Retinal pigment epithelial cell (primary cell): ENCODE data around the gene BRF1.

Source experiments
- DNase-seq: peaks from one replicate; pipeline ENCODE4 v3.0.0-alpha.2; 2010; ENCODE audit warnings: low read depth
- H3K4me3 ChIP-seq: 2 replicates; pipeline ENCODE4 v1.5.1; 2011; ENCODE audit warnings: mild to moderate bottlenecking, low read length, control low read depth, moderate library complexity
- TF ChIP-seq, protein P1 (sequence below): conservative IDR thresholded peaks from 2 replicates; pipeline ENCODE4 v1.5.1; 2011; ENCODE audit warnings: low read depth, low read length, control low read depth, inconsistent platforms

Gene BRF1

DNA sequence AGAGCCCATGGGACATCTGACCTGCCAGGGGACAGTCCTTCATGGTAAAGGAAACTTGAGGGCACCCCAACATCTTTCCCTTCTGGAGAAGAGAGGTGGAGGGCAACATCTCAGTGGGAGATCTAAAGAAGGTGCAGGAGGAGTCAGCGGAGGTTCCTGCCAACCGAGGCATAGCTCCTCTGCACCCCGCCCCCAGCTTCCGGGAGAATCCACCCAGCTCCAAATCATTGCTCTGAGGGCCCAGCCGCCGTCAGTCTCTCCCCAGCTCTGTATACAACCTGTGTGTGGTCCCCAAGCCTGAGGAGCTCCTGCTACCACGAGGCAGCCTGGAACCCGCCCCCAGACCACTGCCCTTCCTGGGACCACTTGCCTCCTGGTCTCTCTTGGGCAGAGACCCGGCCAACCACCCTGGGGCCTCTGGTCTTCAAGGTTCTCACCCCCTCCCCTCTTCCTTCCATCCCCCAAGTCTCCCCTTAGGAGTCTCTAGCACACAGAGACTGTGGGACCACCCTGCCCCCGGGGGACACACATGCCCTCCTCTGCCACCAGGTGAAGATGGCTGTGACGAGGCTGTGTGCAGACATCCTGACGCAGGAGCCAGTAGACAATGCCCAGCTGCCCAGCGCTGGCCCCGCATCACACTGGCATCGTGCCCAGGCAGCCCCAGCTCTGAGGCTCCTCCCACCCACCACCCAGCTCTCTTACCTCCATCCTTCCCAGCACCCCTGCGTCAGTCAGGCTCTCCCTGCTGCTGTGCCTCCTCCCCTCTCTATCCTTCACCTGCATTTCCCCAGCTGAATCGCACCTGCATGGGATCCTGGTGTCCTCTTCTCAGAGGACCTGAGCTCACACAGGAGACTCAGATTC, 106.7 kb downstream of the BRF1 start:
- no peak overlapping the region for H3K4me3 ChIP-seq
- no peak for DNase-seq
- TF ChIP-seq, protein P1, sequence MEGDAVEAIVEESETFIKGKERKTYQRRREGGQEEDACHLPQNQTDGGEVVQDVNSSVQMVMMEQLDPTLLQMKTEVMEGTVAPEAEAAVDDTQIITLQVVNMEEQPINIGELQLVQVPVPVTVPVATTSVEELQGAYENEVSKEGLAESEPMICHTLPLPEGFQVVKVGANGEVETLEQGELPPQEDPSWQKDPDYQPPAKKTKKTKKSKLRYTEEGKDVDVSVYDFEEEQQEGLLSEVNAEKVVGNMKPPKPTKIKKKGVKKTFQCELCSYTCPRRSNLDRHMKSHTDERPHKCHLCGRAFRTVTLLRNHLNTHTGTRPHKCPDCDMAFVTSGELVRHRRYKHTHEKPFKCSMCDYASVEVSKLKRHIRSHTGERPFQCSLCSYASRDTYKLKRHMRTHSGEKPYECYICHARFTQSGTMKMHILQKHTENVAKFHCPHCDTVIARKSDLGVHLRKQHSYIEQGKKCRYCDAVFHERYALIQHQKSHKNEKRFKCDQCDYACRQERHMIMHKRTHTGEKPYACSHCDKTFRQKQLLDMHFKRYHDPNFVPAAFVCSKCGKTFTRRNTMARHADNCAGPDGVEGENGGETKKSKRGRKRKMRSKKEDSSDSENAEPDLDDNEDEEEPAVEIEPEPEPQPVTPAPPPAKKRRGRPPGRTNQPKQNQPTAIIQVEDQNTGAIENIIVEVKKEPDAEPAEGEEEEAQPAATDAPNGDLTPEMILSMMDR, result no peak

DNA sequence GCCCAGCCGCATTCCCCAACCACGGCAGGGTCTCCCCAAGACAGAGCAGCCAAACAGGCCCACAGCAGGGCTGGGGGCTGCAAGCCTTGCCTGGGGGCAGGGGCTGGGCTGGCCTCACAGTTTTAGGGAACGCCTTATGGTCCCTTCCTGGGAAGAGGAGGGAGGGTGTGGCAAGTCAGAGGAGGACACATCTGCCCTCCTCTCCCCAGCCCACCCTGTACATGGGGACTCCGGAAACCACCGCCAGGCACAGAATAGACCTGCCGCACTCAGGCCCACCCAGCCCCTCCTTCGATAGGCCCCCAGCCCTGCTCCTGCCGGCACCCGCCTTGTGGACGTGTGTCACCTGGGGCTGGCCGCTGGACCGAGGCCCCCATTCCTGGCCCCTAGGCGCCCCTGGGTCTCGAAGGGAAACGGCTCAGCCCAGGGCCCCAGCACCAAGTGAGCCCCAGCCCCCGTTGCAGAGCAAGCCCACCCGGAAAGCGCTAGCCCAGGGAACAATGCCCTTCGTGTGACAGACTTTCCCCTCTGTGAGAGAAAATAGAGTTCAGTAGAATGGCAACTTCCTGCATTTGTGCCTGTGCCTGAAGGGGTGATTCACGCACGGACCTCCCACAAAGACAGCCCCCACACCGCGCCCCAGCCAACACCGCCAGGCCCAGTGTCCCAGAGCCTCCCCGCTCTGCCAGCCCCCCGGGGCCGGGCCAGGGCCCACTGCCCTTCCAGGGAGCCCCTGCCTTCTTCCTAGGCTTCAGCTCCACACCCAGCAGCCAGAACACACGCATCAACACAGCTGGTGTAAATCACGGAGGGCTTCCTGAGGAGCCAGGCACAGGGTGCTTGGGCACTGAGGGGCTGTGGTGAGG, 107.7 kb downstream of the BRF1 start:
- no peak overlapping the region for H3K4me3 ChIP-seq
- DNase-seq, result no peak
- TF ChIP-seq, protein P1, result no peak

DNA sequence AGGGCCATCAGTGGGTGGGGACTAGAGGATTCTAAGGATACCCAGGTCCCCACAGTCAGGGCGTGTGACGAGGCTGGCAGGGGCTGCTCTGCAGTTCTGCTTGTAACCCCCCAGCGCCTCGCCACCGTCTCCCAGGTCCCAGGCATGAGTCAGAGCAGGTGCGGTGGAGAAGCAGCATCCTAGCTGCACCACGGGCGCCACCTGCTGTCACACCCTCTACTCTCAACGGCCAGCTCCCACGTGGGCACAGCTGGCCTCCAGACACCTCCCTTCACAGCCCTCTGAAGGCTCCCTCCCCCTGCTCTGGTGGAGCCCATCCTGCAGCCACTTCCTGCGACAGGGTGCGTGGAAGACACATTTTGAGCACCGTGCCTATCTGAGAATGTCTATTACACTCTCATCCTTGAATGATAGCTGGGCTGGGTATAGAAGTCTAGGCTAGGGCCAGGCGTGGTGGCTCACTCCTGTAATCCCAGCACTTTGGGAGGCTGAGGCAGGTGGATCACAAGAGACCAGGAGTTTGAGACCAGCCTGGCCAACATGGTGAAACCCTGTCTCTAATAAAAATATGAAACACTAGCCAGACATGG, 112.8 kb downstream of the BRF1 start:
- TF ChIP-seq, protein P1, result no peak
- DNase-seq, result no peak
- H3K4me3 ChIP-seq, result no peak overlapping the region

DNA sequence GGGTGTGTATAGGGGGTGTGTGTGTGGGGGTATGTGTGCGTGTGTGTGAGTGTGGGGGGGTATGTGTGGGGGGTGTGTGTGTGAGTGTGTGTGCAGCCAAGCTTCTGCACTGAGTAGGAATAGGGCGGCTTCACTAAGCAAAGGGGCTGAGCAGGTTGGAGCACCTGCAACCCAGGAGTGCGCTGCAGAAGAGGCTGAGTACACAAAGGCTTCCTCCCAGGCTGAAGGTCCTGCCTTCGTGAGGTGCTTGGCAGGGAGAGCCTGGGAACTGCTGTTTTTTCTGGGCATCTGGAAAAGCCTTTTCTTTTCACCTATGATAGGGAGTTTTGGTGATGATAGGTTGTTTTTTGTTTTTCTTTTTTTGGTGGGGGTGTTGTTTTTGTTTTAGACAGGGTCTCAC, 113.7 kb downstream of the BRF1 start:
- DNase-seq, result no peak
- TF ChIP-seq, protein P1, result no peak
- H3K4me3 ChIP-seq, result no peak overlapping the region

DNA sequence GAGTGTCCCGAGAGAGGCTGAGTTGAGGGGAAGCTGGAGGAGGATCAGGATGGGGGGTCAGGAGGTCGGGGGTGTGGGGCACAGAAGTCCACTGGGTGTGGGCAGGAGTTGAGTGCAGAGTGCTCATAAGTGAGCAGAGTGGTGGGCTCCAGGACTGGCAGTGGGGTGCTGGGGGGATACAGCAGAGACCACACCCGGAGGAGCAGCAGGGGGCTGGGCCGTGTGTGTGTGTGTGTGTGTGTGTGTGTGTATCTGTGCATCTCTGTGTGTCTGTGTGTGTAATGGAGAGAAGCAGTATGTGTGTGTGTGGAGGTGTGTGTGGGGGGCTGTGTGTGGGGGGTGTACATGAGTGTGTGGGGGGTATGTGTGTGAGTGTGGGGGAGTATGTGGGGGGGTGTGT, 114.8 kb downstream of the BRF1 start:
- H3K4me3 ChIP-seq, result no peak overlapping the region
- TF ChIP-seq, protein P1, result no peak
- DNase-seq, result no peak

DNA sequence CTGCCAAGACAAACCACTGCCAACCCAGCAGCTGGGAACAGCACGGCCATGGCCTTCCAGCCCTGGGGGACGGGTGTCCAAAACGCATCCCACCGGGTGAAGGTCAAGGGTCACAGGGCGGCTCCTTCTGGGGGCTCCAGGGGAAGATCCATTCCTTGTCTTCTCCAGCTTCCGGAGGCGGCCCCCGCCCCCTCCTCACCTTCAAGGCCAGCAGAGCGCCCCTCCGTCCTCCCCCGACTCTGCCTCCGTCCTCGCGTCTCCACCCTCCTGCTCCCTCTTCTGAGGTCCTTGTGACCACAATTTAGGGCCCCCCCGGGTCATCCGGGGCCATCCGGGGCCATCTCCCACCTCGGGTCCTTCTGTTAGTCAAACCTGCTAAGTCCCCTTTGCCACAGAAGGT, 115.8 kb downstream of the BRF1 start:
- no peak overlapping the region for H3K4me3 ChIP-seq
- TF ChIP-seq, protein P1, result no peak
- no peak for DNase-seq
